ENCODE results near the gene TMEM81.
A peak's percentile ranks its signal among the peaks of the same experiment; 100 is the strongest.

The TMEM81 gene

GRCh38 chr1:205045146-205045545 is 39.1 kb downstream of the TMEM81 start:
- no peaks in the 10 kb centered on the region for H3K36me3 ChIP-seq (ENCODE audit: insufficient read depth, insufficient read length, low read length)
- H3K9ac ChIP-seq (ENCODE audit: insufficient read length, low read depth) = no peak overlapping the region
- no peak for DNase-seq (ENCODE audit: low read depth, low spot score)
- H3K27me3 ChIP-seq (ENCODE audit: insufficient read depth, insufficient read length) = peaks cover 74% of the 10 kb centered on the region
- TF ChIP-seq SUZ12 (IDR thresholded peaks at IDR 0.05; ENCODE audit: extremely low read depth, insufficient read depth, insufficient read length) = no peak
- TF ChIP-seq ZNF274 (IDR thresholded peaks at IDR 0.05; ENCODE audit: low read depth, low read length) = no peak
- no peak for TF ChIP-seq YY1 (IDR thresholded peaks at IDR 0.05; ENCODE audit: insufficient read depth, insufficient read length)
- H3K9me3 ChIP-seq (ENCODE audit: insufficient read depth, low read length) = no peaks in the 10 kb centered on the region
- peaks cover 39% of the 10 kb centered on the region for H3K4me1 ChIP-seq (ENCODE audit: insufficient read depth, insufficient read length)
- H3K4me3 ChIP-seq (ENCODE audit: insufficient read length, low read depth) = no peak overlapping the region

- Histone ChIP-seq H3K4me3 (ENCODE audit: insufficient read length, low read depth) (no peak overlapping the region), H3K9ac (ENCODE audit: insufficient read length, low read depth) (no peak overlapping the region), H3K4me1 (ENCODE audit: insufficient read depth, insufficient read length) (peaks cover 39% of the 10 kb centered on the region), H3K9me3 (ENCODE audit: insufficient read depth, low read length) (no peaks in the 10 kb centered on the region), H3K27me3 (ENCODE audit: insufficient read depth, insufficient read length) (peaks cover 76% of the 10 kb centered on the region), H3K36me3 (ENCODE audit: insufficient read depth, insufficient read length, low read length) (no peaks in the 10 kb centered on the region)
- peak; percentile 38 for DNase-seq (ENCODE audit: low read depth, low spot score)
- no peak for TF ChIP-seq ZNF274 (IDR thresholded peaks at IDR 0.05; ENCODE audit: low read depth, low read length)
- TF ChIP-seq YY1 (IDR thresholded peaks at IDR 0.05; ENCODE audit: insufficient read depth, insufficient read length) = no peak
- no peak for TF ChIP-seq SUZ12 (IDR thresholded peaks at IDR 0.05; ENCODE audit: extremely low read depth, insufficient read depth, insufficient read length)
These were observed 39.5 kb downstream of the TMEM81 start for GRCh38 chr1:205044741-205045140.

GRCh38 chr1:205043866-205044265 is 40.4 kb downstream of the TMEM81 start:
- peaks cover 38% of the 10 kb centered on the region for H3K4me1 ChIP-seq (ENCODE audit: insufficient read depth, insufficient read length)
- no peak overlapping the region for H3K9ac ChIP-seq (ENCODE audit: insufficient read length, low read depth)
- no peak overlapping the region for H3K4me3 ChIP-seq (ENCODE audit: insufficient read length, low read depth)
- H3K27me3 ChIP-seq (ENCODE audit: insufficient read depth, insufficient read length) = peaks cover 82% of the 10 kb centered on the region
- TF ChIP-seq SUZ12 (IDR thresholded peaks at IDR 0.05; ENCODE audit: extremely low read depth, insufficient read depth, insufficient read length) = no peak
- TF ChIP-seq ZNF274 (IDR thresholded peaks at IDR 0.05; ENCODE audit: low read depth, low read length) = no peak
- no peak for TF ChIP-seq YY1 (IDR thresholded peaks at IDR 0.05; ENCODE audit: insufficient read depth, insufficient read length)
- peak; percentile 61 for DNase-seq (ENCODE audit: low read depth, low spot score)
- no peaks in the 10 kb centered on the region for H3K36me3 ChIP-seq (ENCODE audit: insufficient read depth, insufficient read length, low read length)
- no peaks in the 10 kb centered on the region for H3K9me3 ChIP-seq (ENCODE audit: insufficient read depth, low read length)

GRCh38 chr1:205042911-205043806 is 41.1 kb downstream of the TMEM81 start, which contains the start of gene CNTN2:
Gene CNTN2 (plus strand): TSS chr1:205043212. CDS start chr1:205053186, 9,974 bp downstream.
- peaks cover 80% of the 10 kb centered on the region for H3K27me3 ChIP-seq (ENCODE audit: insufficient read depth, insufficient read length)
- TF ChIP-seq YY1 (IDR thresholded peaks at IDR 0.05; ENCODE audit: insufficient read depth, insufficient read length) (no peak), SUZ12 (IDR thresholded peaks at IDR 0.05; ENCODE audit: extremely low read depth, insufficient read depth, insufficient read length) (peak; percentile 94)
- peak within 1 kb of the TSS; percentile 27 for H3K9ac ChIP-seq (ENCODE audit: insufficient read length, low read depth)
- peaks cover 32% of the 10 kb centered on the region for H3K4me1 ChIP-seq (ENCODE audit: insufficient read depth, insufficient read length)
- H3K36me3 ChIP-seq (ENCODE audit: insufficient read depth, insufficient read length, low read length) = no peaks in the 10 kb centered on the region
- peak within 1 kb of the TSS; percentile 12 for H3K4me3 ChIP-seq (ENCODE audit: insufficient read length, low read depth)
- no peak for DNase-seq (ENCODE audit: low read depth, low spot score)
- H3K9me3 ChIP-seq (ENCODE audit: insufficient read depth, low read length) = no peaks in the 10 kb centered on the region

- no peak for TF ChIP-seq SUZ12 (IDR thresholded peaks at IDR 0.05; ENCODE audit: extremely low read depth, insufficient read depth, insufficient read length)
- no peak for TF ChIP-seq ZNF274 (IDR thresholded peaks at IDR 0.05; ENCODE audit: low read depth, low read length)
- TF ChIP-seq YY1 (IDR thresholded peaks at IDR 0.05; ENCODE audit: insufficient read depth, insufficient read length) = no peak
- Histone ChIP-seq H3K9ac (ENCODE audit: insufficient read length, low read depth) (no peak overlapping the region), H3K4me3 (ENCODE audit: insufficient read length, low read depth) (no peak overlapping the region)
These were observed 42.0 kb downstream of the TMEM81 start for GRCh38 chr1:205041998-205042910.

GRCh38 chr1:205041001-205041715 is 43.1 kb downstream of the TMEM81 start:
- H3K27me3 ChIP-seq (ENCODE audit: insufficient read depth, insufficient read length) = peaks cover 71% of the 10 kb centered on the region

More at GRCh38 chr1:205041998-205042910, 42.0 kb downstream of the TMEM81 start:
- peaks cover 28% of the 10 kb centered on the region for H3K4me1 ChIP-seq (ENCODE audit: insufficient read depth, insufficient read length)
- no peaks in the 10 kb centered on the region for H3K9me3 ChIP-seq (ENCODE audit: insufficient read depth, low read length)
- H3K36me3 ChIP-seq (ENCODE audit: insufficient read depth, insufficient read length, low read length) = no peaks in the 10 kb centered on the region
- peaks cover 78% of the 10 kb centered on the region for H3K27me3 ChIP-seq (ENCODE audit: insufficient read depth, insufficient read length)
- no peak for DNase-seq (ENCODE audit: low read depth, low spot score)

More at GRCh38 chr1:205041001-205041715, 43.1 kb downstream of the TMEM81 start:
- H3K4me3 ChIP-seq (ENCODE audit: insufficient read length, low read depth) = no peak overlapping the region
- no peaks in the 10 kb centered on the region for H3K36me3 ChIP-seq (ENCODE audit: insufficient read depth, insufficient read length, low read length)
- TF ChIP-seq SUZ12 (IDR thresholded peaks at IDR 0.05; ENCODE audit: extremely low read depth, insufficient read depth, insufficient read length) = no peak
- no peak for TF ChIP-seq ZNF274 (IDR thresholded peaks at IDR 0.05; ENCODE audit: low read depth, low read length)
- no peak for TF ChIP-seq YY1 (IDR thresholded peaks at IDR 0.05; ENCODE audit: insufficient read depth, insufficient read length)
- H3K9me3 ChIP-seq (ENCODE audit: insufficient read depth, low read length) = no peaks in the 10 kb centered on the region
- peaks cover 18% of the 10 kb centered on the region for H3K4me1 ChIP-seq (ENCODE audit: insufficient read depth, insufficient read length)
- no peak for DNase-seq (ENCODE audit: low read depth, low spot score)
- H3K9ac ChIP-seq (ENCODE audit: insufficient read length, low read depth) = no peak overlapping the region
